K562 (cell line): ENCODE data around the gene MKNK2. TPM values are rescaled to one million over a fixed set of nuclear protein-coding genes. Genes with fewer than 3 reads are reported as not detected.

Experiments
- ATF7 ChIP-seq: fragments of 450-650 bp; IDR thresholded peaks from 2 replicates; pipeline ENCODE4 v1.7.1; 2014; ENCODE audit warnings: mild to moderate bottlenecking, moderate library complexity
- BCOR ChIP-seq: fragments of 450-650 bp; IDR thresholded peaks from 2 replicates; pipeline ENCODE4 v1.6.1; 2016
- CBFB ChIP-seq: sonication (generic); formaldehyde crosslinking; IDR thresholded peaks from 2 replicates; pipeline ENCODE4 v1.4.0; 2020; ENCODE audit warnings: mild to moderate bottlenecking, missing genetic modification reagents
- ELF4 ChIP-seq: fragments of 450-650 bp; formaldehyde crosslinking; IDR thresholded peaks from 2 replicates; pipeline ENCODE4 v1.4.0; 2022; ENCODE audit warnings: missing genetic modification characterization
- EP400 ChIP-seq: fragments of 450-650 bp; IDR thresholded peaks from 2 replicates; pipeline ENCODE4 v1.6.1; 2017; ENCODE audit warnings: antibody characterized with exemption, mild to moderate bottlenecking, moderate library complexity
- FOXA1 ChIP-seq: fragments of 450-650 bp; IDR thresholded peaks from 2 replicates; pipeline ENCODE4 v1.6.1; 2016; ENCODE audit warnings: mild to moderate bottlenecking, borderline replicate concordance
- HCFC1 ChIP-seq: IDR thresholded peaks from 2 replicates; pipeline ENCODE4 v1.6.1; 2012; ENCODE audit warnings: low read depth, low read length, improper control_type of control experiment
- HDAC6 ChIP-seq: IDR thresholded peaks from 2 replicates; pipeline ENCODE4 v1.6.1; 2012; ENCODE audit warnings: low read depth, mild to moderate bottlenecking, control low read depth, inconsistent platforms, low read length, moderate library complexity
- KDM4B ChIP-seq, 2 experiments: fragments of 450-650 bp in 1 of 2; sonication (generic) in 1 of 2; IDR thresholded peaks; 2 replicates each; pipeline ENCODE4 v1.6.1; 2016 to 2017; ENCODE audit warnings: borderline replicate concordance in 2 of 2, antibody characterized with exemption in 1 of 2, low read depth in 1 of 2, mild to moderate bottlenecking in 1 of 2
- KLF16 ChIP-seq: IDR thresholded peaks from 2 replicates; pipeline ENCODE4 v1.6.1; 2016; ENCODE audit warnings: antibody characterized with exemption
- MYNN ChIP-seq, 2 experiments: sonication (generic); formaldehyde crosslinking in 1 of 2; IDR thresholded peaks; 2 replicates each; pipeline versions ENCODE4 v1.5.0 to v1.6.1; 2016 to 2020; ENCODE audit warnings: antibody characterized with exemption in 1 of 2, missing genetic modification reagents in 1 of 2
- NCOA2 ChIP-seq, 2 experiments: fragments of 450-650 bp; IDR thresholded peaks; 2 replicates each; pipeline ENCODE4 v1.6.1; 2018; ENCODE audit warnings: mild to moderate bottlenecking in 2 of 2, moderate library complexity in 1 of 2; ENCODE audit not compliant: partially characterized antibody in 2 of 2
- SIN3B ChIP-seq: fragments of 450-650 bp; IDR thresholded peaks from 2 replicates; pipeline ENCODE4 v1.6.1; 2017; ENCODE audit warnings: low read depth, mild to moderate bottlenecking, moderate library complexity
- SREBF1 ChIP-seq: fragments of 150-350 bp; IDR thresholded peaks from 2 replicates; pipeline ENCODE4 v1.6.1; 2014; ENCODE audit warnings: antibody characterized with exemption, low read depth, low read length, borderline replicate concordance
- SUPT5H ChIP-seq: fragments of 450-650 bp; IDR thresholded peaks from 2 replicates; pipeline ENCODE4 v1.6.1; 2016
- TEAD2 ChIP-seq: fragments of 450-650 bp; IDR thresholded peaks from 2 replicates; pipeline ENCODE4 v1.6.1; 2016; ENCODE audit warnings: missing genetic modification characterization, control low read depth, missing compliant biosample characterization
- TEAD4 ChIP-seq, 2 experiments: sonication (generic) in 1 of 2; formaldehyde crosslinking in 1 of 2; IDR thresholded peaks; 2 replicates each; pipeline versions ENCODE4 v1.6.1 to v1.8.0; 2012 to 2022; ENCODE audit warnings: borderline replicate concordance in 1 of 2, inconsistent platforms in 1 of 2, low read length in 1 of 2, mild to moderate bottlenecking in 1 of 2, missing genetic modification reagents in 1 of 2
- ZNF436 ChIP-seq: fragments of 250-450, 450-650 bp; sonication (Bioruptor Pico); formaldehyde crosslinking; IDR thresholded peaks from 2 replicates; pipeline ENCODE4 v1.7.0; 2020; ENCODE audit warnings: mild to moderate bottlenecking
- ZNF699 ChIP-seq: fragments of 250-450 bp; sonication (Bioruptor Pico); IDR thresholded peaks from 2 replicates; pipeline ENCODE4 v1.8.0; 2021; ENCODE audit warnings: mild to moderate bottlenecking, moderate library complexity; ENCODE audit not compliant: insufficient replicate concordance
- polyA plus RNA-seq, 8 experiments: library from polyadenylated mRNA; depleted of rRNA in 4 of 8; stranded (reverse) in 5 of 8; unstranded in 3 of 8; fragments of >200 nt; fragmentation: Nextera tagmentation in 2 of 8; fragmentation: Illumina TruSeq in 1 of 8; extraction: Ambion mirVana in 2 of 8; extraction: Trizol in 1 of 8; gene quantifications; 2 replicates each; pipeline versions ENCODE4 v1.2.1 to v1.2.3, GENCODE V29; 2011 to 2014; ENCODE audit warnings: inconsistent platforms in 1 of 8, missing spikeins in 1 of 8
- total RNA-seq, 7 experiments: library from RNA; depleted of rRNA in 6 of 7; stranded (reverse); fragments of >200 nt in 6 of 7; fragmentation: Illumina TruSeq in 2 of 7; extraction: Trizol in 2 of 7; gene quantifications; 2 replicates each; pipeline versions ENCODE4 v1.2.1 to v1.2.3, GENCODE V29; 2011 to 2021; ENCODE audit warnings: low replicate concordance in 1 of 7
- TF ChIP-seq, protein P1 (sequence below): fragments of 250-450 bp; sonication (Bioruptor Pico); IDR thresholded peaks from 2 replicates; pipeline ENCODE4 v1.4.0; 2020; ENCODE audit warnings: borderline replicate concordance
- TF ChIP-seq, protein P2 (sequence below), 3 experiments: fragments of 200-800 bp in 1 of 3; sonication (Bioruptor generic) in 1 of 3; sonication (generic) in 1 of 3; formaldehyde crosslinking in 1 of 3; IDR thresholded peaks; 2 replicates each; pipeline versions ENCODE4 v1.6.1 to v1.8.0; 2016 to 2022; ENCODE audit warnings: mild to moderate bottlenecking in 2 of 3, missing compliant biosample characterization in 2 of 3, missing genetic modification characterization in 2 of 3, missing genetic modification reagents in 1 of 3
- TF ChIP-seq, protein P3 (sequence below): fragments of 250-450 bp; sonication (Bioruptor Pico); IDR thresholded peaks from 2 replicates; pipeline ENCODE4 v1.4.0; 2020; ENCODE audit warnings: mild to moderate bottlenecking

The MKNK2 gene
- total and polyA plus RNA-seq, 9 of the 15 experiments (the other 6 are each of a cell fraction or from before 2014, with no cell fraction given): 5.1 to 191 (median 51.9) TPM

DNA sequence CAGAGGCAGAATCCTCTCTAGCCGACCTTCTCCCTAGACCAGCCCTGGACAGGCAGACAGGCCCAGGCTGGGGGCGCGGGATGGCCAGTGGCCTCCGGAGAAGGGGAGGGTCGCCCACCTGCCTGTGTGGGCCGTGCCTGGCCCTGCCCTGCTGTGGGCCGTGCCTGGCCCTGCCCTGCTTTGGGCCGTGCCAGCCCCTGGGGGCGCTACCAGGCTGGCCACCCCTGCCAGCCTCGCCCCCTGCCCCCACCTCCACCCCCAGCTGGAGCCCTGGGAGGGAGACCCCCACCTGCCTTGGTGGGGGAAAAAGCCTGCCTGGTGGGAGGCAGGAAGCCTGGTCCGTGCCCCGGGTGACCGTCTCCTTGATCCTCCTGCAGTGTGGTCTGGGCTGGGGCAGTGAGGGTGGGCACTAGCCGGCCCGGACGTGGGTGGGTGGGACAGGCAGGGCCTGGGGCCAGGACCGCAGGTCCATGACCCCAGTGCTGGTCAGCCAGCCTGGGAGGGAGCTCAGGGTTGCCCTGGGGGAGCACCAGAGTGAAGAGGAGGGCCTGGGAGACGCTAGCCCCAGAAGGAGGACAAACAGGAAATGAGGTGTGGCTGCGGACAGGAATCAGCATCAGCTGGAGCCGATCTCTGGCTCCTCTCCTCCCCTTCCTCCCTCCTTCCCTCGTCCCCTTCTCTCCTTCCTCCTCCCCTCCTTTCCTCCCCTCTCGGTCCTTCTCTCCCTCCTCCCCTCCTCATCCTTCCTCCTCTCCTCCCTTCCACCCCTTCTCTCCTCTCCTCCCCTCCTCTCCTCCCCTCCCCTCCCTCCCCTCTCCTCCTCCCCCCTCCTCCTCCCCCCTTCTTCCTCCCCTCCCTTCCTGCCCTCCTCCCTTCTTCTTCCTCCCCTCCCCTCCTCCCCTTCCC lies 5.1 kb upstream of the MKNK2 start (continued):
- TF ChIP-seq ATF7 (0 out of 2 replicates have a peak, but pooled peaks have one; percentile 17), ZNF699 (no peak), ZNF436 (no peak), ELF4 (peak; percentile 79; the same call in 1 of the 2 replicates), KLF16 (no peak), EP400 (peak; percentile 81), MYNN (IDR thresholded peaks at IDR 0.05) (0 out of 2 replicates have a peak, but pooled peaks have one; percentile 16), MYNN (CRISPR knock-in tag; IDR thresholded peaks at IDR 0.05) (no peak), BCOR (peak; percentile 49; the same call in 1 of the 2 replicates), CBFB (CRISPR knock-in tag) (no peak), SREBF1 (no peak), NCOA2 (IDR thresholded peaks at IDR 0.05; ENCODE audit: partially characterized antibody in 2 of 2) (no peak), KDM4B (IDR thresholded peaks at IDR 0.05; ENCODE audit: borderline replicate concordance in 2 of 2, low read depth in 1 of 2) (peak in 1 of 2 experiments; percentile 90; a peak in 2 of 4 replicates), TEAD4 (IDR thresholded peaks at IDR 0.05; ENCODE audit: low read length) (no peak), TEAD4 (CRISPR knock-in tag; IDR thresholded peaks at IDR 0.05; ENCODE audit: borderline replicate concordance) (no peak), SIN3B (no peak), HDAC6 (no peak), TEAD2 (tag) (no peak), SUPT5H (peak; percentile 64), HCFC1 (no peak), FOXA1 (no peak)
- TF ChIP-seq, protein P1, sequence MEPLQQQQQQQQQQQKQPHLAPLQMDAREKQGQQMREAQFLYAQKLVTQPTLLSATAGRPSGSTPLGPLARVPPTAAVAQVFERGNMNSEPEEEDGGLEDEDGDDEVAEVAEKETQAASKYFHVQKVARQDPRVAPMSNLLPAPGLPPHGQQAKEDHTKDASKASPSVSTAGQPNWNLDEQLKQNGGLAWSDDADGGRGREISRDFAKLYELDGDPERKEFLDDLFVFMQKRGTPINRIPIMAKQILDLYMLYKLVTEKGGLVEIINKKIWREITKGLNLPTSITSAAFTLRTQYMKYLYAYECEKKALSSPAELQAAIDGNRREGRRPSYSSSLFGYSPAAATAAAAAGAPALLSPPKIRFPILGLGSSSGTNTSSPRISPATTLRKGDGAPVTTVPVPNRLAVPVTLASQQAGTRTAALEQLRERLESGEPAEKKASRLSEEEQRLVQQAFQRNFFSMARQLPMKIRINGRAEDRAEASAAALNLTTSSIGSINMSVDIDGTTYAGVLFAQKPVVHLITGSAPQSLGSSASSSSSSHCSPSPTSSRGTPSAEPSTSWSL (CRISPR knock-in tag): no peak
- TF ChIP-seq, protein P2, sequence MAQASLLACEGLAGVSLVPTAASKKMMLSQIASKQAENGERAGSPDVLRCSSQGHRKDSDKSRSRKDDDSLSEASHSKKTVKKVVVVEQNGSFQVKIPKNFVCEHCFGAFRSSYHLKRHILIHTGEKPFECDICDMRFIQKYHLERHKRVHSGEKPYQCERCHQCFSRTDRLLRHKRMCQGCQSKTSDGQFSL (CRISPR knock-in tag; IDR thresholded peaks at IDR 0.05): peak; percentile 68; the same call in 1 of the 2 replicates
- TF ChIP-seq, protein P2 (tag; IDR thresholded peaks at IDR 0.05): peak in 1 of 2 experiments; percentile 51; a peak in 1 of 4 replicates
- TF ChIP-seq, protein P3, sequence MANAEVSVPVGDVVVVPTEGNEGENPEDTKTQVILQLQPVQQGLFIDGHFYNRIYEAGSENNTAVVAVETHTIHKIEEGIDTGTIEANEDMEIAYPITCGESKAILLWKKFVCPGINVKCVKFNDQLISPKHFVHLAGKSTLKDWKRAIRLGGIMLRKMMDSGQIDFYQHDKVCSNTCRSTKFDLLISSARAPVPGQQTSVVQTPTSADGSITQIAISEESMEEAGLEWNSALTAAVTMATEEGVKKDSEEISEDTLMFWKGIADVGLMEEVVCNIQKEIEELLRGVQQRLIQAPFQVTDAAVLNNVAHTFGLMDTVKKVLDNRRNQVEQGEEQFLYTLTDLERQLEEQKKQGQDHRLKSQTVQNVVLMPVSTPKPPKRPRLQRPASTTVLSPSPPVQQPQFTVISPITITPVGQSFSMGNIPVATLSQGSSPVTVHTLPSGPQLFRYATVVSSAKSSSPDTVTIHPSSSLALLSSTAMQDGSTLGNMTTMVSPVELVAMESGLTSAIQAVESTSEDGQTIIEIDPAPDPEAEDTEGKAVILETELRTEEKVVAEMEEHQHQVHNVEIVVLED: no peak; the same call in 1 of the 2 replicates
